ENCODE measurements around the gene CD93. TPM values are rescaled to one million over a fixed set of nuclear protein-coding genes. Genes with fewer than 3 reads are reported as not detected.

The CD93 gene
- total and polyA plus RNA-seq, 4 donors, result 1.5 to 16.0 (median 11.9) TPM

DNA sequence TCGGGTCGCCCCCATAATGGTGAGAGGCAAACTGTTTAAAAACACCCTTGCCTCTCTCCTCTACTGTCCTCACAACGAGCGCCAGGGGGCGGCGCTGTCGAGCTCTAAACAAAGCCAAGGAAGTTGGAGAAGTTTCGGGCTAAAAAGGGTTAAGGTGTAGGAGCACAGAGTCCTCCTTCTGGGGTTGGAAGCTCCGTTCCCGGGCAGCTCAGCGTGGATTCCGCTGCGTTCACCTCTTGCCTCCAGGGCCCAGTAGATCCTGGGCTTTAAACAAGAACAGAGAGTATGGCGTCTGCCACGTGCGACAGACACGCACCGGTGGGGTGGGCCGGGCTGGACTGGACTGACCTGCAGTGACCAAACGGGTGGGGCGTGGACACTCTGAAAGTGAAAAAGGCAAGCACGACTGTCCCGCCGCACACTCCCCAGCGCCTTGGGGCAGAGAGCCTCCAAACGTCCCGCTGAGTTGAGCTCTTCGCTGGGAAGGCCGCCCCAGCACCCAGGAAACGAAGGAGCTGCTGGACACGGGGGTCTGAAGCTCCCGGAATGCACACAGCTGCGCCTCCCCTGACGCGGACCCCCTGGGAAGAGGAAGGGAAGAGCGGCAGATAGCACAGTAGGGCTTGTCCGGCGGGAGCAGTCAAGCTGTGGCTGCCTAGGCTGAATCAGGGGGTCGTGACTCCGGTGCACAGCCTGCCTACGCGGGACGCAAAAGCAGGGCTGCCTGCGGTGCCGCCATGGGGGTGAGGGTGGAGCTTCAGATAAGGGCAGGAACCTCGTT is 35.1 kb downstream of the CD93 start:
- 7% methylated on average over 46 of the region's 46 CpGs for WGBS
- Histone ChIP-seq H3K36me3 (ENCODE audit: control insufficient read depth in 4 of 4, insufficient read depth in 3 of 4, low read depth in 1 of 4, low read length in 3 of 4) (no peaks in the 10 kb centered on the region), H3K9me3 (ENCODE audit: control insufficient read depth in 4 of 4, low read length in 3 of 4) (no peaks in the 10 kb centered on the region), H3K27me3 (ENCODE audit: control insufficient read depth in 4 of 4, insufficient read depth in 4 of 4, low read length in 3 of 4) (peaks cover 0 to 12% (median 2%) of the 10 kb centered on the region in 4 donors), H3K9ac (ENCODE audit: low read depth in 1 of 2, low read length in 2 of 2) (no peak overlapping the region), H3K4me3 (ENCODE audit: low read depth in 1 of 3, low read length in 3 of 3) (peak overlapping the region in 1 of 3 donors; percentile 50), H3K27ac (ENCODE audit: low read depth in 1 of 2, low read length in 2 of 2) (peak overlapping the region; percentile 6 to 43), H3K4me1 (ENCODE audit: control insufficient read depth in 4 of 4, insufficient read depth in 4 of 4, low read length in 3 of 4) (peaks cover 4 to 33% (median 6%) of the 10 kb centered on the region in 4 donors)
- TF ChIP-seq RAD21 (IDR thresholded peaks at IDR 0.05), result peak; percentile 68 to 75
- TF ChIP-seq RXRA (IDR thresholded peaks at IDR 0.05), result peak in 1 of 2 donors; percentile 17
- TF ChIP-seq NR2F2 (IDR thresholded peaks at IDR 0.05), result no peak
- TF ChIP-seq YY1 (IDR thresholded peaks at IDR 0.05), result peak; percentile 13
- TF ChIP-seq, protein P1, sequence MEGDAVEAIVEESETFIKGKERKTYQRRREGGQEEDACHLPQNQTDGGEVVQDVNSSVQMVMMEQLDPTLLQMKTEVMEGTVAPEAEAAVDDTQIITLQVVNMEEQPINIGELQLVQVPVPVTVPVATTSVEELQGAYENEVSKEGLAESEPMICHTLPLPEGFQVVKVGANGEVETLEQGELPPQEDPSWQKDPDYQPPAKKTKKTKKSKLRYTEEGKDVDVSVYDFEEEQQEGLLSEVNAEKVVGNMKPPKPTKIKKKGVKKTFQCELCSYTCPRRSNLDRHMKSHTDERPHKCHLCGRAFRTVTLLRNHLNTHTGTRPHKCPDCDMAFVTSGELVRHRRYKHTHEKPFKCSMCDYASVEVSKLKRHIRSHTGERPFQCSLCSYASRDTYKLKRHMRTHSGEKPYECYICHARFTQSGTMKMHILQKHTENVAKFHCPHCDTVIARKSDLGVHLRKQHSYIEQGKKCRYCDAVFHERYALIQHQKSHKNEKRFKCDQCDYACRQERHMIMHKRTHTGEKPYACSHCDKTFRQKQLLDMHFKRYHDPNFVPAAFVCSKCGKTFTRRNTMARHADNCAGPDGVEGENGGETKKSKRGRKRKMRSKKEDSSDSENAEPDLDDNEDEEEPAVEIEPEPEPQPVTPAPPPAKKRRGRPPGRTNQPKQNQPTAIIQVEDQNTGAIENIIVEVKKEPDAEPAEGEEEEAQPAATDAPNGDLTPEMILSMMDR (IDR thresholded peaks at IDR 0.05; ENCODE audit: low read depth, low read length, missing input control), result peak; percentile 28
- DNase-seq (ENCODE audit: low spot score), result peak; percentile 78

DNA sequence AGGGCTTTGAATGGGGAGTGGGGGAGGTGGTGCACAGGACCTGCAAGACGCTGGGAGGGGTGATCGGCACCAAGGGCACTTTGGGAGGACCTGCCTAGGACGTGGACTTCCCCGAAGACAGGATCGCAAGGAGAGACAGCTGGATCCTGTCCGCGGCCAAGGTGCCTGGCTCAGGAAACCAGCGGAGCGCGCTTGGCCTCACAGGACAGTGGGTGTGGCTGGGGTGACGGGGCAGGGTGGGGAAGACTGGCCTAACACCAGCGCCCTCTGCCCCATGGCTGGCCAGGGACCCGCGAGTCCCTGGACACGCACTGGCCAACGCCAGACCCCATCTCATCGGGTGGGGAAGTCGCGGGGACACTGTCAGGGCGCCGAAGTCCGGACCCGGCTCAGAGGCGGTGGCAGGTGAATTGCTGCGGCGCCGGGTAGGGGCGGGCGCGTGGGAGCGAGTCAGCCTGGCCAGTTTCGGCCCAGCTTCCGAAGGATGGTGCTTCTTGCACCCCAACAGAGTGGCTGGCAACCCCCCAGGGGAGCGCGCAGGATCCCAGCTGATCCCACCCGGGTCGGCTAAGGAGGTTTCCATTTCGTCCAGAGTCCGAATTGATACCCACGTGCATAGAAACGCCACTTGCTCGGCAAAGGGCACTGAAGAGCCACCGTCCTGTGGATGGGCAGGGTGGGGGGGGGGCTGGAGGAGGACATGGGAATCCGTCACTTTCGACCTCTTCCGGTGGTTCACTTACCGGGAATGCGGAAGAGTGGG is 35.9 kb downstream of the CD93 start:
- WGBS, result 2% methylated on average over 48 of the region's 48 CpGs
- H3K4me3 ChIP-seq (ENCODE audit: low read depth in 1 of 3, low read length in 3 of 3), result peak overlapping the region; percentile 3 to 50 (median 38)
- DNase-seq (ENCODE audit: low spot score), result peak; percentile 53

DNA sequence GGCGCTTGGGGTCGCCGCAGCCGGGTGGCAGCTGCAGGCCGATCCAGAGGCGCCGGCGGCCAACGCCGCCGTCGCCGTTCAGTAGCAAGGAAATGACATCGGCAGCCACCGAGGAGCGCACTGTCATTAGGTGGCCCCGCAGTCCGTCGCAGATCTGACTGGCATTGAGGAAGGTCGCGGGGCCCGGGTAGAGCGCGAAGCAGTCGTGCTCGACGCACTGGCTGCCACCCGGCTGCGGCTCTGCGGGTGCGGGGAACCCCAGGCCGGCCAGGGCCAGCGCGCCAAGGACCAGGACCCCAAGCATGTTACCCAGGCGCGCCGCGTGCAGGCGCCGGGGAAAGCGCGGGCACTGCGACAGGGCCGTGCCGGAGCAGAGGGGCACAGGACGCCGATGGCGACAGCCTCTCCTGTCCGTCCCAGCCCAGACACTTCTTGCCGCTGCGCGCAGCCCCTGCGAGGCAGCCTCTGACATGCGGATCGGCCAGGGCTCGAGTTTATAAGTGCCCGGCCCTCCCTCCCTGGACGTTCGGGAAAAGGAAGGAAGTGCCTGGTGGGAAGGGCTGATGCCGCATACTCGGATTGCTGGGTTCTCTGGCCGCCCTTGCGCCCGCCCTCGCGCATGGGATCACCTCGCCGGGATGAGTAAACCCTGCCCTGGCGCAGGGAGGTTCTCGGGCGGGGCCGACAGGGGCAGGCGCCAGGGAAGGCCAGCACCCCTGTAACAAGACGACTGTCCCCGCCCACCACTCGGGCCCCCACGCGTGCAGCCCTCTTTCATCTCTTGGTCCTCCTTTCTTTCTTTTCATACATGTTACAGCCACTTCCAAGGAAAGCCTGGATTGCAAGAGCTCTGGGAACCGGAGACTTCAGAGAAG is 36.7 kb downstream of the CD93 start, which contains the start of gene THBD:
THBD (minus strand) TSS at position 472 of the 875 bp plus-strand sequence; CDS start at position 304, 168 bp downstream.
- H3K4me1 ChIP-seq (ENCODE audit: control insufficient read depth in 4 of 4, insufficient read depth in 4 of 4, low read length in 3 of 4), result peaks cover 4 to 33% (median 6%) of the 10 kb centered on the region in 4 donors
- TF ChIP-seq HNF4A (conservative IDR thresholded peaks at IDR 0.05) (no peak), YY1 (IDR thresholded peaks at IDR 0.05) (no peak), NR2F2 (IDR thresholded peaks at IDR 0.05) (peak; percentile 25)
- TF ChIP-seq, protein P1 (IDR thresholded peaks at IDR 0.05; ENCODE audit: low read depth, low read length, missing input control), result no peak

More for the DNA sequence above, 35.9 kb downstream of the CD93 start:
- Histone ChIP-seq H3K4me1 (ENCODE audit: control insufficient read depth in 4 of 4, insufficient read depth in 4 of 4, low read length in 3 of 4) (peaks cover 4 to 33% (median 6%) of the 10 kb centered on the region in 4 donors), H3K9ac (ENCODE audit: low read depth in 1 of 2, low read length in 2 of 2) (peak overlapping the region in 1 of 2 donors; percentile 14), H3K27me3 (ENCODE audit: control insufficient read depth in 4 of 4, insufficient read depth in 4 of 4, low read length in 3 of 4) (peaks cover 0 to 12% (median 2%) of the 10 kb centered on the region in 4 donors), H3K36me3 (ENCODE audit: control insufficient read depth in 4 of 4, insufficient read depth in 3 of 4, low read depth in 1 of 4, low read length in 3 of 4) (no peaks in the 10 kb centered on the region), H3K9me3 (ENCODE audit: control insufficient read depth in 4 of 4, low read length in 3 of 4) (no peaks in the 10 kb centered on the region), H3K27ac (ENCODE audit: low read depth in 1 of 2, low read length in 2 of 2) (peak overlapping the region; percentile 67 to 81)
- no peak for TF ChIP-seq JUND (IDR thresholded peaks at IDR 0.05)

More for the DNA sequence above, 36.7 kb downstream of the CD93 start, which contains the start of gene THBD:
- Histone ChIP-seq H3K36me3 (ENCODE audit: control insufficient read depth in 4 of 4, insufficient read depth in 3 of 4, low read depth in 1 of 4, low read length in 3 of 4) (no peaks in the 10 kb centered on the region), H3K9me3 (ENCODE audit: control insufficient read depth in 4 of 4, low read length in 3 of 4) (no peaks in the 10 kb centered on the region), H3K9ac (ENCODE audit: low read depth in 1 of 2, low read length in 2 of 2) (peak within 1 kb of the TSS in 1 of 2 donors; percentile 14), H3K4me3 (ENCODE audit: low read depth in 1 of 3, low read length in 3 of 3) (peak within 1 kb of the TSS; percentile 30 to 57 (median 50)), H3K27ac (ENCODE audit: low read depth in 1 of 2, low read length in 2 of 2) (peak within 1 kb of the TSS; percentile 67 to 81), H3K27me3 (ENCODE audit: control insufficient read depth in 4 of 4, insufficient read depth in 4 of 4, low read length in 3 of 4) (peaks cover 0 to 12% (median 2%) of the 10 kb centered on the region in 4 donors)
- WGBS, result 1% methylated on average over 79 of the region's 79 CpGs
- DNase-seq (ENCODE audit: low spot score), result peak; percentile 39
